Stimulated activated CD8-positive, alpha-beta memory T cell treated with anti-CD3 and anti-CD28 coated beads, Interleukin-4, amount 100 ng/mL, for 4 hours (primary cell): Measurements from ENCODE around the gene CISD1.

Experiments used
- DNase-seq, 2 donors: peaks; one replicate each; pipeline ENCODE4 v3.0.0-alpha.2; 2020; ENCODE audit warnings: low read depth in 2 of 2, low spot score in 1 of 2

Gene CISD1

DNA sequence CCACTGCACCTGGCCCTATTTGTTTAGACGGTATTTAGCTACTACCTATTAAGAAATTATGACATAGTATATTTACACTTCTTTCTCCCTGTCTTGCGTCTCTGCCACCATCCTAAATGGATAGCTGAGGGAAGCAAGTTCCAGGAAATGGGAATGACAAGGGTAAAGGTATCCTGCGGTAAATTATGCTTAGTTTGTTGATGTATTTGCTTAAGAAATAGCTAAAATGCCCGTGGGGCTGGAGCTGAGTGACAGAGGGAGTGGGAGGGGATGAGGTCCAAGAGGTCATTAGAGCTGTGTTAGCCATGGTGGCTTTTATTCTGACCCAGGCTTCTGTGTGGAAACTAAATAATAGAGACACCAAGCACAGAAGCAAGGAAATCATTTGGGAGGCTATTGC is 36.9 kb downstream of the CISD1 start:
- no peak for DNase-seq

DNA sequence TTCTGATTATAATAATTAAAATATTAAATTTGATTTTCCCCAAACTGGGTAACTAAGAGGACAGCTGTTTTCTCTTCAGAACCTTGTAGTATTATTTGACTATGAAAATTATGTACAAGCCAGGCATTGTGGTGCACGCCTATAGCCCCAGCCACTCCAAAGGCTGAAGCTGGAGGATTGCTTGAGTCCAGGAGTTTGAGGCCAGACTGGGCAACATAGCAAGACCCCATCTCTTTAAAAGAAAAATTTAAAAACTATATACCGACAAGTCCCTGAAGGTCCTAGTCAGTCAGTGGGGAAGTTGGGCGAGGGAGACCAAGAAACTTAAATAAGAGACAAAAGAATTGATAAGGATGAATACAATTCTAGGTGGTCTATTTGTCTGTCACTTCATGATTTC is 38.7 kb downstream of the CISD1 start:
- no peak for DNase-seq

DNA sequence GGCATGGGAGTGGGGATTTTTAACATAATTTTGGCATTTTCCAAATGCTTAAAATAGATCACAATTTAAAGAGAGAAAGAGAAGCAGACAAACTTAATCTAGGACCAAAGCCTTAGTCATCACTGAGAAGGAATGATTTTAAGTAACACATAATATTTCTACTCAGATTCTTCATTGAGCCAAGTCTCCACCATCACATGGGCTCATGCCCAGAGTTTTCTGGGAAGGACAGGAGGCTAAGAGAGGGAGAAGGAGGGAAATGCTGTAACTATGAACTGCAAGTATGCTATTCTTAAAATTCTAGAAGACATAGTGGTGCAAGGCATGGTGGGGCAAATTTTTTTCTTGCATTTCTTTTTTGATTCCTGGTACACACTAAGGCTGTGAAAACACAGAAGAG is 42.1 kb downstream of the CISD1 start:
- DNase-seq = no peak

DNA sequence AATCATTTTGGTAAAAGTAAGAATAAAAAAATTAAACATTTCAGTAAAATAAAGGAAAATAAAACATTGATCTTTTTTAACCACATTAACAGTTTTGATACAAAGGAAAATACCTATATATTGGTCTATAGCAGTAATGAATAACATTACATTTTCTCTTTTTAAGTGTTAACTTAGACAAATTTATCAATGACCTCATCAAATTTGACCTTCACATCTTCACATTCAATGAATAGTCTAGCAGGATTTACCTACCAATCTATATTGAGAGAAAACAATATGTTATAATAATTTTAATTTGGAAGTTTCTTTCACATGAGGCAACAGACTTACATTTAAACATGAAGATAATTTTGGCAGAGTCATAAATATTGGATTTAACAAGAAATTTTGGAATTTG is 47.9 kb downstream of the CISD1 start:
- DNase-seq = no peak

DNA sequence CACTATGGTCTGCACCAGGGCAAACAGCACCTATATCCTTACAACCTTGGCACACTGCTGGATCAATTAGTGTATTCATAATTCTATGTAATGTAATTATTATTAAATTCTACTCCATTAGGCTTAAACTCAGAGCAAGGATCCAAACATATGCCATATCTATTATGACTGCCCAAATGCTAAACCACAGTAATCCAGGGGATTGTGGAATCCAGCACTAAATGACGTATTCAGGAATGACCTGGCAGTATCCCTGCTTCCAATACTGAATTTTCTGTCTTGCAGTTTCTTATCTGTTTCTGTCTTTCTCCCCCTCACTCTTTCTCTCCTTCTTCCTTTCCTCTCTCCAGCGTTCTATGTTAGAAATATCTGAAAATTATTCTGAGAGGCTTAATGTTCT is 49.4 kb downstream of the CISD1 start:
- DNase-seq = no peak

DNA sequence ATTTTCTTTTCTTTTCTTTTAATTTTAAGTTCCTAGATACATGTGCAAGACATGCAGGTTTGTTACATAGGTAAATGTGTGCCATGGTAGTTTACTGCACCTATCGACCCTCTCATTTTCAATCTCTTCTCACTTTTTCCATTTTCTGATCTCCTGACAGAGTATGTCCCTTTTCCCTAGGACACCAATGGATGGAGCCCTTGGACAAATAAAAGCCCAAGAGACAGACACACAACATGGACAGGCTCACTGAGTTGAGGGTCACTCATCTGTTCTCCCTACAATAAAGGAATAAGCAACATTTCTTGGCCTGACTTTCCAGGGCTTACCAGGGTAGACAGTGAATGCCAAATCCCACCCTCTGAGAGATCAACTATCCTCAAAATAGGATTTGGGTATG is 50.6 kb downstream of the CISD1 start:
- no peak for DNase-seq

DNA sequence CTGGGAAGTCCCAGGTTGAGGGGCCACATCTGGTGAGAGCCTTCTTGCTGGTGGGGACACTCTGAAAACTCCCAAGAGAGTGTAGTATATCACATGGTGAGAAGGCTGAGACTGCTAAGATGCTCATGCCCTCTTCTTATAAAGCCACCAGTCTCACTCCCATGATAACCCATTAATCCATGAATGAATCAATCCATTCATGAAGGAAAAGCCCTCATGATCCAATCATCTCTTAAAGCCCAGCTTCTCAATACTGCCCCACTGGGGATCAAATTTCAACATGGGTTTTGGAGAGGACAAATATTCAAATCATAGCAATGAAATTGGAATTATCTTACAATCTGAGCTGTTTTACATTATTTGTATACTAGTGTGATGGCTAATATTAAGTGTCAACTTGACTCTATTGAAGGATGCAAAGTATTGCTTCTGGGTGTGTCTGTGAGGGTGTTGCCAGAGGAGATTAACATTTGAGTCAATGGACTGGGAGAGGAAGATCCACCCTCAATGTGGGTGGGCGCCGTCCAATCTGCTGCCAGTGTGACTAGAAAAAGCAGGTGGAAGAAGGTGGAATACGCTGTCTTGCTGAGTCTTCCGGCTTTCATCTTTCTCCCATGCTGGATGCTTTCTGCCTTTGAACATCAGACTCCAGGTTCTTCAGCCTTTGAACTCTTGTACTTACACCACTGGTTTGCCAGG is 51.5 kb downstream of the CISD1 start:
- DNase-seq = no peak

DNA sequence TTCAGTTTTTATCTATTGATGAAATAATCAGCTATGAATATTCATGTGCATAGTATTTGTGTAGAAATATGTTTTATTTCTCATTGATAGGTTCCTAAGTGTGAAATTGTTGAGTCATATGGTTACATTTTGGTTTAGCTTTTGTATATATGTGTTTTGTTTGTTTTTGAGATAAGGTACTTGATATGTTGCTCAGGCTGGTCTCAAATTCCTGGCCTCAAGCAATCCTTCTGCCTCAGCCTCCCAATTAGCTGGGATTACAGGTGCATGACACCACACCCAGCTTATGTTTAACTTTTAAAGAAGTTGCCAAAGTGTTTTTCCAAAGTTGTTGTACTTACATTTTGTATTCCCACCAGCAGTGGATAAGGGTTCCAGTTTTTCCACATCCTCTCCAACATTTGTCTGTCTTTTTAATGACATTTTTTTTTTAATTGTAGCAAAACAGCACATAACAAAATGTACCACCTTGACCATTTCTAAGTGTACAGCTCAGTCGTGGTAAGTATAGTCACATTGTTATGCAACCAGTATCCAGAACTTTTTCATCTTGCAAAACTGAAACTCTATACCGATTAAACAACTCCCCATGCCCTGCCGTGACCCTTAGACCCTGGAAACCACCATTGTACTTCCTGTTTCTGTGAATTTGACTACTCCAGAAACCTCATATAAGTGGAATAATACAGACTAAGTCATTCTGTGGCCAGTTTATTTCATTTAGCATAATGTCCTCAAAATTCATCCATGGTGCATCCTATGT is 53.3 kb downstream of the CISD1 start:
- DNase-seq = no peak

DNA sequence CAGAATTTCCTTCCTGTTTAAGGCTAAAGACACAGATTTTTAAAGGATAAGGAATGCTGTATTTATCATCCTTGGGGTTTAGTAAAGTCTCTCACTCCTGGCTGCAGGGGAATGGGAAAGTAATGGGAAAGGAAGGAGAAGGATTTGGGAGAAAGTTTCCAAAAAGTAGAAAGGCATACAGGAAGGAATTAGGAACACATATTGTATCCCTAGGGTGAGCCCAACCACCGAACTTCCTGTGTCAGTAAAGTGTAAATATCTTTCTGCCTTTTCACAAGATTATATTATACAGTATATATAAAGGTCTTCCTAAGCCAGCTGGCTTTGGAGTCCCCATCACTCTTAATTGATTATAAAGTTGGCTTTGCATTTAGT is 53.9 kb downstream of the CISD1 start:
- no peak for DNase-seq

DNA sequence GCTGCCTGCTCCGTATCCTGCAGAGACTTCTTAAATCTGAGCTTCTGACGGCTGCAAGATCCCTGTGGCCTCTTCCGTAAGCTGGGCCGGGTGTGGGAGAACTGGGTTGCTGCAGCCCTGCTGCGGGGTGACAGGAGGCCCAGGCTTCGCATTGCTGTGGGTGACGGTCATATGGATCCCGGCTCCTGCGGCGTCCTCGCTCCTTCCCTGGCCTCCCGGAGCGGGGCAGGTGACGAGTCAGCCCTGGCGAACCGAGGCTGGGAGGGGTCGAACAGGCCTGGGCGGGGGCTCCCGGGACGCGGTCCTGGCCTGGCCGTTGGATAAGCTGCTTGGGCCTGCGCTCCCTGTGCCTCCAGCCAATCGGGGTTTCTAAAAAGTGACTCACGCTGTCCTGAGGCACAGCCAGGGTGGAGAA is 58.0 kb downstream of the CISD1 start:
- no peak for DNase-seq

DNA sequence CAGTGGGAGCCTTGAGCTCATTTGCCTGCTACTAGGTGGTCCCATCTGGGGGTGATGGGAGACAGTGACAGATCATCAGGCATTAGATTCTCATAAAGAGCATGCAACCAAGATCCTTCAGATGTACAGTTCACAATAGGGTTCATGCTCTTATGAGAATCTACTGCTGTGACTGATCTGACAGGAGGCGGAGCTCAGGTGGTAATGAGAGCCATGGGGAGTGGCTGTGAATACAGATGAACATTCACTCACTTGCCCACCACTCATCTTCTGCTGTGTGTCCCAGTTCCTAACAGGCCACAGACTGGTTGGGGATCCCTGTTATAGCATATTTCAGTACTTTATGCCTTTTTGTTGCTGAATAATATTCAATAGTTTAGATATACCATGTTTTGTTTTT is 59.3 kb downstream of the CISD1 start:
- DNase-seq = no peak

DNA sequence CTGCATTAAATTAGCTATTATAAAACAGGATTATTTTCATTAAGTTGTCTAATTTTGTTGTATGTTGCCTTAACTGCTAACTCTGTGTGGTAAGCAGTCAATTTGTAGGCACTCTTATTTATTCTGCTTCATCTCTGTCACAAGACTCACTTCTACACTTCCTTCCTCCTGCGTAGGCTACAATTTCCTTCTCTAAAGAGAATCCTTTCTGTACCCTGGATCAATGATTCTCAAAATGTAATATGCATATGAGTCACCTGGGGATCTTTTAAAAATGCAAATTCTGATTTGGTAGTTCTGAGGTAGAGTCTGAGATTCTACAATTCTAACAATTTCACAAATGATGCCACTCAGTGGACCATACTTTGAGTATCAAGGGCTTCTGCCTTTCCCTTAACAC is 61.5 kb downstream of the CISD1 start:
- DNase-seq = no peak

DNA sequence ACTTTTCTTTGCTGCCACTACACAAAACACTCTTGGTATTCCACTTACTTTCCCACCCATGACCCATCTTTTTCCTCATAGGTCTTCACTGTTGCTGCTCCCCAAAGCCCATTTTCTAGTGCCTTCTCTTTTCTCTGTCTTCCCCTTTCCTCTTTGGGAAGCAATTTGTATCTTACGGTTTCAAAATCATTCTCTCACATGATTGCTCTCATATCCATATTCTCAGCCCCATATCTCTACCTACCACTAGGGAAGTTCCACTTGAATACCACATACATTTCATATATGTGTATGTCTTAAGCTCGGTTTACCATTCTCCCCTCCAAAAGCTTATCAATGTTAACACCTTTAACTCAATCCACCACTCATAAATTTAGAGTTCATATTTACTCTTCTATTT is 62.7 kb downstream of the CISD1 start:
- DNase-seq = no peak

DNA sequence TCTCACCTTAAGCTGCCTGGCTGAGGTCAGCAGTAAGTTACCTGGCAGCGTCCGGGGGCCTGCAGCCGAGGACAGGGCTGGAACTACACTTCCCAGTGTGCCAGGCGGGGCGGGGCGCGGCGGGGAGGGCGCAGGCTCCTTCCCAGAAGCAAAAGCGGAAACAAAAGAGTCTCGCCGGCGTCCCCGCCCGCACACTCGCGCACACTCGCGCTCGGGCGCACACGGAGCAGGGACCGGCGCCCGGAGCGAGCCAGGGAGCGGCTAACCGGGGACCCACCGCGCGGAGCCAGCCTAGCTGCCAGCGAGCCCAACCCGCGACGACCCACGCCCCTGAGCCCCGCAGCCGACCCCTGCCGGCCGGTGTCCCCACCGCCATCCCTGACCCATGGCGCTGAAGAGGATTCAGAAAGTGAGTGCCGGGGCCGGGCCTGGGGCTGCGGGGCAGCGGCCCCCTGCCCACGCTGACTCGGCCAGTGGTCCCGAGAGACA is 65.9 kb downstream of the CISD1 start, which contains the start of gene UBE2D1:
TSS of gene UBE2D1 (plus strand) at position 190 of the 489 bp plus-strand sequence. CDS start at position 386, 196 bp downstream.
- peak; percentile 67 to 73 for DNase-seq

DNA sequence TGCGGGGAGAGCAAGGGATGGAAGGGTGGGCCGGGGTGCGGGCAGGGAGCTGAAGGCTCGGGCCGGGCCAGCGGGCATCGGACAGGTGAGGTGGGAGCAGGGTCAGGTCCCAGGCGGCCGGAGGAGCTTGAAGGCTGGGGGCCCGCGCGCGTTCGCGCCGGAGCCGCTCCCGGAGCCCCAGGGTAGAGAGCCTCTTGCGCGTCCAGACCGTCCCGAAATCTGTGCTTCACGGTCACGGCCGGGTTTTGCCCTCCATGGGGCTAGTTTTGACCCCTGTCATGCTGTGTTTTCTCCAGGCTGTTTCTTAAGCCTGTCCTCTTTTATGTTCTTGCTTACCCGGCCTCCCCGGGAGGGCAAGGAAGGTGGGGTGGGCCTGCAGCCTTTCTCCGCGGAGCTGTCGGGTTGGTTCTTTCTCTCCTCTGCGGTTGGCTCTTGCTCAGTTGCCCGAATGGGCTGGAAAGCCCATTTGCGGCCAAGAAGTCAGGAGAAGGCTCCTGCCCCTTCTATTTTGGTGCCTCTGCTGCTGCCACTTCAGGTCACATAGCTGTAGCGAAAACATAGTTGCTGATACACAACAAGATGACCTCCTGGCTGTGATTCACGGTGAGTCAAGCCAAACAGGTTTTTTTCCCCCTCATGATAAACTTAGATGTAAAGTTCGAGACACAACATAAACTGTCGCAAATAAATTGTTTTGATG is 66.5 kb downstream of the CISD1 start:
- DNase-seq = no peak

DNA sequence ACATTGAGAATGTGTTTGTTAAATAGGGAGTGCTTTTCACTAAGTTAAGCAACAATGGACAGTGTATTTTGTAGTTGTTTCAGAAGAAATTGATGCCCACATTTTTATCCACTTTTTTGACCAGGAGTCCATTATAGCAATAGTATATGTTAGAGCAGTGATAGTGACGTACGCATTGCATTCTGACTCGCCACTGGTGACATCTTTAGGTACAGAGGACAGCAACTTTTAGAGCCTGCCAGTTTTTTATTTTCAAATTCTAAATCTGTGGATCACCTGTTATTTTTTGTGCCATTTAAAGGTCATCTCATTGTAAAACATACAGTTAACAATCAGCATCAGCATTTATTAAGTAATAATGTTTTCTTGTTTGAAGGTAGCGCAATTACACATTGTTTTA is 67.3 kb downstream of the CISD1 start:
- DNase-seq = no peak
